H9 (cell line): Measurements from ENCODE around the gene FAM81B. TPM values are rescaled to one million over a fixed set of nuclear protein-coding genes. Genes with fewer than 3 reads are reported as not detected.

ENCODE experiments used
- DNase-seq: peaks from one replicate; pipeline ENCODE4 v3.0.0-alpha.2; 2017
- H2AFZ ChIP-seq: one replicate; pipeline ENCODE4 v1.6.1; 2013; ENCODE audit warnings: mild to moderate bottlenecking, low read length, control low read depth, moderate library complexity
- H2AK5ac ChIP-seq: 2 replicates; pipeline ENCODE4 v1.6.1; 2013; ENCODE audit warnings: low read length, control low read depth, mixed read lengths; ENCODE audit not compliant: insufficient read length
- H2BK120ac ChIP-seq: one replicate; pipeline ENCODE4 v1.6.1; 2013; ENCODE audit warnings: low read depth, mild to moderate bottlenecking, low read length, control low read depth, inconsistent platforms; ENCODE audit not compliant: poor library complexity, severe bottlenecking
- H2BK12ac ChIP-seq: 2 replicates; pipeline ENCODE4 v1.6.1; 2013; ENCODE audit warnings: low read length, control low read depth, mixed read lengths, low read depth; ENCODE audit not compliant: insufficient read length
- H2BK15ac ChIP-seq: 2 replicates; pipeline ENCODE4 v1.6.1; 2013; ENCODE audit warnings: low read depth, low read length, control low read depth
- H2BK20ac ChIP-seq: one replicate; pipeline ENCODE4 v1.6.1; 2013; ENCODE audit warnings: low read depth, mild to moderate bottlenecking, low read length, control low read depth, inconsistent platforms; ENCODE audit not compliant: poor library complexity, severe bottlenecking
- H2BK5ac ChIP-seq: 2 replicates; pipeline ENCODE4 v1.6.1; 2013; ENCODE audit warnings: low read length, control low read depth, mixed read lengths; ENCODE audit not compliant: insufficient read length
- H3K14ac ChIP-seq: 2 replicates; pipeline ENCODE4 v1.6.1; 2013; ENCODE audit warnings: low read length, control low read depth; ENCODE audit not compliant: insufficient read depth
- H3K18ac ChIP-seq: 2 replicates; pipeline ENCODE4 v1.6.1; 2013; ENCODE audit warnings: low read depth, mild to moderate bottlenecking, mixed read lengths, low read length, control low read depth; ENCODE audit not compliant: insufficient read length
- H3K23ac ChIP-seq: 2 replicates; pipeline ENCODE4 v1.6.1; 2013; ENCODE audit warnings: low read length, control low read depth, mixed read lengths, low read depth; ENCODE audit not compliant: insufficient read length
- H3K23me2 ChIP-seq: 2 replicates; pipeline ENCODE4 v1.6.1; 2013; ENCODE audit warnings: low read depth, mild to moderate bottlenecking, mixed read lengths, low read length, control low read depth; ENCODE audit not compliant: insufficient read length, poor library complexity, severe bottlenecking
- H3K27ac ChIP-seq: 2 replicates; pipeline ENCODE4 v1.5.1; 2013; ENCODE audit warnings: low read length, control low read depth, mixed read lengths, low read depth; ENCODE audit not compliant: insufficient read length
- H3K27me3 ChIP-seq: 2 replicates; pipeline ENCODE4 v1.6.1; 2013; ENCODE audit warnings: low read length, control low read depth, inconsistent platforms; ENCODE audit not compliant: insufficient read depth
- H3K4ac ChIP-seq: 2 replicates; pipeline ENCODE4 v1.6.1; 2013; ENCODE audit warnings: low read depth, mild to moderate bottlenecking, control low read depth, inconsistent platforms, low read length, moderate library complexity
- H3K4me1 ChIP-seq: 2 replicates; pipeline ENCODE4 v1.6.1; 2013; ENCODE audit warnings: low read length, control low read depth, inconsistent platforms; ENCODE audit not compliant: insufficient read depth
- H3K4me2 ChIP-seq: 2 replicates; pipeline ENCODE4 v1.6.1; 2013; ENCODE audit warnings: low read length, control low read depth, mixed read lengths; ENCODE audit not compliant: insufficient read length, insufficient read depth
- H3K56ac ChIP-seq: 2 replicates; pipeline ENCODE4 v1.6.1; 2013; ENCODE audit warnings: low read depth, mild to moderate bottlenecking, mixed read lengths, low read length, control low read depth; ENCODE audit not compliant: insufficient read length
- H3K79me1 ChIP-seq: 2 replicates; pipeline ENCODE4 v1.6.1; 2013; ENCODE audit warnings: low read depth, mild to moderate bottlenecking, moderate library complexity, low read length, control low read depth, inconsistent platforms; ENCODE audit not compliant: insufficient read depth, poor library complexity, severe bottlenecking
- H3K79me2 ChIP-seq: 2 replicates; pipeline ENCODE4 v1.6.1; 2013; ENCODE audit warnings: low read length, control low read depth, inconsistent platforms; ENCODE audit not compliant: insufficient read depth
- H3K9ac ChIP-seq: 2 replicates; pipeline ENCODE4 v1.6.1; 2013; ENCODE audit warnings: low read length, control low read depth, mixed read lengths; ENCODE audit not compliant: insufficient read length; ENCODE audit errors: extremely low read depth
- H3K9me3 ChIP-seq: one replicate; pipeline ENCODE4 v1.6.1; 2013; ENCODE audit warnings: low read depth, low read length, inconsistent platforms; ENCODE audit not compliant: control insufficient read depth
- H3T11ph ChIP-seq: one replicate; pipeline ENCODE4 v1.6.1; 2013; ENCODE audit warnings: mild to moderate bottlenecking, low read length, control low read depth, inconsistent platforms
- H4K20me1 ChIP-seq: one replicate; pipeline ENCODE4 v1.6.1; 2013; ENCODE audit not compliant: control insufficient read depth, insufficient read length, insufficient read depth
- H4K5ac ChIP-seq: 2 replicates; pipeline ENCODE4 v1.6.1; 2013; ENCODE audit warnings: low read depth, mild to moderate bottlenecking, mixed read lengths, low read length, control low read depth; ENCODE audit not compliant: insufficient read length
- H4K8ac ChIP-seq: replicated peaks from 2 replicates; pipeline ENCODE4 v1.6.1; 2013; ENCODE audit warnings: low read length, control low read depth, mixed read lengths, low read depth; ENCODE audit not compliant: insufficient read length
- H4K91ac ChIP-seq: 2 replicates; pipeline ENCODE4 v1.6.1; 2013; ENCODE audit warnings: low read depth, mild to moderate bottlenecking, moderate library complexity, mixed read lengths, low read length, control low read depth; ENCODE audit not compliant: insufficient read length
- H3K27ac Mint-ChIP-seq, 3 experiments: 2 replicates in 2 of 3; 3 replicates in 1 of 3; pipeline ENCODE4 v1.8.0; 2020 to 2021; ENCODE audit warnings: mixed read lengths in 3 of 3, mild to moderate bottlenecking in 1 of 3, moderate library complexity in 1 of 3
- H3K27me3 Mint-ChIP-seq: 2 replicates; pipeline ENCODE4 v1.8.0; 2021; ENCODE audit warnings: low read depth, mild to moderate bottlenecking, moderate library complexity, mixed read lengths
- H3K36me3 Mint-ChIP-seq, 3 experiments: 2 replicates in 2 of 3; 3 replicates in 1 of 3; pipeline ENCODE4 v1.8.0; 2020 to 2021; ENCODE audit warnings: low read depth in 3 of 3, mixed read lengths in 3 of 3; ENCODE audit not compliant: insufficient read depth in 1 of 3
- H3K4me1 Mint-ChIP-seq, 2 experiments: 2 replicates each; pipeline ENCODE4 v1.8.0; 2020; ENCODE audit warnings: mixed read lengths in 2 of 2
- H3K4me3 Mint-ChIP-seq, 2 experiments: 2 replicates in 1 of 2; 3 replicates in 1 of 2; pipeline ENCODE4 v1.8.0; 2020 to 2021; ENCODE audit warnings: mild to moderate bottlenecking in 2 of 2, mixed read lengths in 2 of 2, moderate library complexity in 1 of 2
- H3K9me3 Mint-ChIP-seq, 2 experiments: 2 replicates in 1 of 2; 3 replicates in 1 of 2; pipeline ENCODE4 v1.8.0; 2020; ENCODE audit warnings: mild to moderate bottlenecking in 2 of 2, mixed read lengths in 2 of 2, moderate library complexity in 1 of 2
- WGBS: extraction: QIAGEN DNeasy Blood & Tissue Kit; methylation state at CpG from one replicate; pipeline ENCODE4 v1.1.7; 2013; ENCODE audit warnings: missing lambda C conversion rate, low lambda C conversion rate, mixed read lengths; ENCODE audit not compliant: insufficient read length; ENCODE audit errors: extremely low coverage; 5-methylcytosine and 5-hydroxymethylcytosine counted together
- total RNA-seq: library from RNA; stranded (reverse); gene quantifications from 2 replicates; pipeline ENCODE4 v1.2.1, GENCODE V29; 2021
- TF ChIP-seq, protein P1 (sequence below): fragments of 200-600 bp; sonication (generic); conservative IDR thresholded peaks from 3 replicates; pipeline ENCODE4 v1.8.0; 2021; ENCODE audit warnings: antibody characterized with exemption, mild to moderate bottlenecking

Gene FAM81B
- total RNA-seq, 1 experiment from 2014 or later = not detected

DNA sequence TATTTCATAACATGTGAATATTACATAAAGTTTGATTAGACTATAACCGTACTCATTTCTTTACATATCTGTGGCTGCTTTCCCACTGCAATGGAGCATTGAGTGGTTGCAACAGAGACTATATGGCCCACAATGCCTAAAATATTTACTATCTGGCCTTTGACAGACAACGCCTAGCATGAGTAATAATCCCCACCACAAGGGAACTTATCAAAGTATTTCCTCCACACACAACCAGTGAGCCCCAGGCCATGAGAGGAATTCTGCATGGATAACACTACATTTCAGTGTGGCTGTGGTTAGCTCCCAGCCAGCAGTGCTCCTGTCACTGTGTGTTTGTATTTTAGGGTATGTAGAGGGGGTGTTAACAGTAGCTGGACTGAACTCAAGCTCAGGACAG is 54.8 kb downstream of the FAM81B start:
- no peak overlapping the region for H3K23ac ChIP-seq
- no peak overlapping the region for H3K9ac ChIP-seq
- H4K5ac ChIP-seq = no peak overlapping the region
- H3K14ac ChIP-seq = no peak overlapping the region
- H3K18ac ChIP-seq = no peak overlapping the region
- DNase-seq = no peak
- no peak overlapping the region for H3K4me2 ChIP-seq
- no peaks in the 10 kb centered on the region for H3K79me1 ChIP-seq
- no peaks in the 10 kb centered on the region for H3K9me3 ChIP-seq
- H3K27me3 ChIP-seq = no peaks in the 10 kb centered on the region
- H3K27ac Mint-ChIP-seq = no peak overlapping the region
- no peak overlapping the region for H2BK5ac ChIP-seq
- H3K4me1 Mint-ChIP-seq = peaks cover 26 to 39% of the 10 kb centered on the region in 2 experiments
- H3K79me2 ChIP-seq = no peaks in the 10 kb centered on the region
- no CpG with 5 or more reads among the region's 2 CpGs for WGBS
- no peak overlapping the region for H2BK20ac ChIP-seq
- H3K4ac ChIP-seq = no peak overlapping the region
- H3K27me3 Mint-ChIP-seq = no peaks in the 10 kb centered on the region; the same call in 1 of the 2 replicates
- peaks cover 3% of the 10 kb centered on the region for H3K23me2 ChIP-seq
- H2BK15ac ChIP-seq = no peak overlapping the region
- H3K36me3 Mint-ChIP-seq = peaks cover 0 to 4% (median 0%) of the 10 kb centered on the region in 3 experiments; a peak in 1 of 7 replicates
- no peaks in the 10 kb centered on the region for H4K20me1 ChIP-seq
- H3K27ac ChIP-seq = no peak overlapping the region
- no peaks in the 10 kb centered on the region; the same call in 1 of the 2 replicates for H3K4me1 ChIP-seq
- no peak overlapping the region for H3K4me3 Mint-ChIP-seq
- no peaks in the 10 kb centered on the region for H3K9me3 Mint-ChIP-seq
- H4K91ac ChIP-seq = no peak overlapping the region
- H2BK12ac ChIP-seq = no peak overlapping the region
- no peak overlapping the region for H2AFZ ChIP-seq
- TF ChIP-seq, protein P1, sequence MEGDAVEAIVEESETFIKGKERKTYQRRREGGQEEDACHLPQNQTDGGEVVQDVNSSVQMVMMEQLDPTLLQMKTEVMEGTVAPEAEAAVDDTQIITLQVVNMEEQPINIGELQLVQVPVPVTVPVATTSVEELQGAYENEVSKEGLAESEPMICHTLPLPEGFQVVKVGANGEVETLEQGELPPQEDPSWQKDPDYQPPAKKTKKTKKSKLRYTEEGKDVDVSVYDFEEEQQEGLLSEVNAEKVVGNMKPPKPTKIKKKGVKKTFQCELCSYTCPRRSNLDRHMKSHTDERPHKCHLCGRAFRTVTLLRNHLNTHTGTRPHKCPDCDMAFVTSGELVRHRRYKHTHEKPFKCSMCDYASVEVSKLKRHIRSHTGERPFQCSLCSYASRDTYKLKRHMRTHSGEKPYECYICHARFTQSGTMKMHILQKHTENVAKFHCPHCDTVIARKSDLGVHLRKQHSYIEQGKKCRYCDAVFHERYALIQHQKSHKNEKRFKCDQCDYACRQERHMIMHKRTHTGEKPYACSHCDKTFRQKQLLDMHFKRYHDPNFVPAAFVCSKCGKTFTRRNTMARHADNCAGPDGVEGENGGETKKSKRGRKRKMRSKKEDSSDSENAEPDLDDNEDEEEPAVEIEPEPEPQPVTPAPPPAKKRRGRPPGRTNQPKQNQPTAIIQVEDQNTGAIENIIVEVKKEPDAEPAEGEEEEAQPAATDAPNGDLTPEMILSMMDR = no peak
- no peak overlapping the region for H3K56ac ChIP-seq
- no peak overlapping the region for H2AK5ac ChIP-seq
- H2BK120ac ChIP-seq = no peak overlapping the region
- no peak overlapping the region for H3T11ph ChIP-seq
- H4K8ac ChIP-seq = no peak overlapping the region
